ENCODE data around the gene DYNC1H1. TPM values are rescaled to one million over a fixed set of nuclear protein-coding genes. Genes with fewer than 3 reads are reported as not detected.

The DYNC1H1 gene
- polyA plus RNA-seq, 4 donors: 313 to 380 (median 338) TPM

DNA sequence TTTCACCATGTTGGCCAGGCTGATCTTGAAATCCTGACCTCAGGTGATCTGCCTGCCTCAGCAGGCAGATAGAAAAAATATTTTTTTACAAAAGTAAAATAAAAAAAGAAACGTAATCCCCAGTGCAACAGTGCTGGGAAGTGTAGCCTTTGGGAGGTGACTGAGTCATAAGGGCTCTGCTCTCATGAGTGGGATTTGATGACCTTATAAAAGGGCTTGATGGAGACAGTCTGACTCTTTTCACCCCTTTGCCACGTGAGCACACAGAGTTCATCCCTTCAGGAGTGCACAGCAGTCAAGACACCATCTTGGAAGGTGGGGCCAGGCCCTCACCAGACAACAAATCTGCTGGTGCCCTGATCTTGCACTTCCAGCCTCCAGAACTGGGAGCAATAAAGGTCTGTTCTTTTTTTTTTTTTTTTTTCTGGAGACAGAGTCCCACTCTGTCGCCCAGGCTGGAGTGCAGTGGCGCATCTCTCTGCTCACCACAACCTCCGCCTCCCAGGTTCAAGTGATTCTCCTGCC, 24.7 kb upstream of the DYNC1H1 start:
- DNase-seq (ENCODE audit: low read depth in 4 of 4, low spot score in 3 of 4): no peak

DNA sequence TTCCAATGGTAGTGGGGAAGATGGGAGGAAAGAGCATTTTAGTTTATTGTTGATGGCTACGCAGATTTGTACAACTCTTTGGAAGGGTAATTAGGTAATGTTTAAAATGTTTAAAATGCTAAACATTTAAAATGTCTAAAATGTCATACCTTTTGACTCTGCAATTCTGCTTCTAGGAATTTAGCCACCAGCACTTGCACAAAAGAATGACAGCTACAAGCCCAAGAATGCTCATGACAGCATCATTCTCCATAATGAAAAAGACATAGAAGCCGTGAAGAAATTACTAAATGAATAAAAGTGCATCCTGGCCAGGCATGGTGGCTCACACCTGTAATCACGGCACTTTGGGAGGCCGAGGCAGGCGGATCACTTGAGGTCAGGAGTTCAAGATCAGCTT, 19.9 kb upstream of the DYNC1H1 start:
- no peak for DNase-seq (ENCODE audit: low read depth in 4 of 4, low spot score in 3 of 4)

DNA sequence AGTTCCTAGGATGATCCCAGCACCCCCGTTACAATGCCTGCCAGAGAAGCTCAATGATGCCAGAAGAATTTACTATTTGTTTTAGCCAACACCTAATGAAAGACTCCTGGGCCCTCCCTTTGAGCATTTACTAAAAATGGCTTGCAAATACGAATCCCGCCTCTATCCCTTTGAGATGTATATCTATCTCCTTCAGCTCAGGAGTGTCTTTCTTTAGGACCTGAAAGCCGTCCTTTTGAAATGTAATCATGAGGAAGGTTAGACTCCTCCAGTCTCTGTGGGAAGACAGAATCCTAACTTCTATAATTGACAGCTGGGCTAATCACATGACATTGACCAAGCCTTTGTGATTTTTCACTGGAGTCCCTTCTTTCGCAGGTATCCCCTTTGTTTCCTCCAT, 19.2 kb upstream of the DYNC1H1 start:
- no peak for DNase-seq (ENCODE audit: low read depth in 4 of 4, low spot score in 3 of 4)

DNA sequence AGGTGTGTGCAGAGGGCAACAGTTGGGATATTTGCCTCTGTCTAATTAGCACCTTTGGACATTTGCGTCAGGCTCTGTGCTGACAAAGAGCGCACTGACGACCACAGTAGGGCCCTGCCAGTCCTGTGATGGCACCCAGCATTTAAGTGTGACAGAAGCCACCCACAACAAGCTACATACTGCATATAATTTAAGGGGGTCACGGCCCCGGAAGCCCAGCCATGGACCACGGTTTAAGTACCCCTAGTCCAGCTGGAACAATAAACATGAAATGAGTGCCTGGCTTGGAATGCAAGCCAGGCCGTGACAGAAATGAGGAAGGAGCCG, 16.8 kb upstream of the DYNC1H1 start:
- no peak for DNase-seq (ENCODE audit: low read depth in 4 of 4, low spot score in 3 of 4)

DNA sequence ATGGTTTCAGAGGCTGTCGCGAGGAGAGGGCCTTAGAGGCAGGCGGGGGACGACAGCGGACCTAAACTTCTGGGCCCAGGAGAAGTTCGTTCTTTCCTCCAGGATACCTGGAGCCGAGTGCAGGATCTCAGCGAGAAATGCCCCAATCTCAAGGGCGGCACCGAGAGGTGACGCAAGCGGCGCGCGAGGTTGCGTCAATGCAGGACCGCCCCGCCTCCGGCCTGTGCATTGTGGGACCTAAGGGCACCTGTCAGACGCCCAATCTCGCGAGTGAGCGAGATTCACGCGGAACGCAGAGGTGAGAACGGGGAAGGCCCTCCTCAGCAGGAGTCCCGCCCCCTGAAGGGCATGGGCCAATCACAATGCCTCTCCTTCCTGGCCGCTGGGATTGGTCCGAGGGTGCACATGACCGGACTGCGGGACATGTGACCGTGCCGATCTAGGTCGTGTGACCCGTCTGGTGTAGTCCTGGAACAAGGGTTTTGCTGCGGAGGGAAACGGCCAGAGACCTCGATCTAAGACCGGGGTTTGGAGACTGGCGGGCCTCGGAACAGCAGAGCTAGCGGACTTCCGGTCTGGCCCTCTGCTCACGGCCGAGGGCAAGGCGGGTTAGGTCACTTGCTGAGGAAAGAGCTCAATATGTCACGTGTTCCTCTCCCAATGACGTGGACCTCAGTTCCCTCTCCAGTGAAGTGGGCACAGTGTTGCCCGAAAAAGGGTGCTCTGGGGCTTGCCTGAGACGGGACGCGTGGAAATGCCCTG, 16.3 kb upstream of the DYNC1H1 start:
- DNase-seq (ENCODE audit: low read depth in 4 of 4, low spot score in 3 of 4): peak; percentile 100

DNA sequence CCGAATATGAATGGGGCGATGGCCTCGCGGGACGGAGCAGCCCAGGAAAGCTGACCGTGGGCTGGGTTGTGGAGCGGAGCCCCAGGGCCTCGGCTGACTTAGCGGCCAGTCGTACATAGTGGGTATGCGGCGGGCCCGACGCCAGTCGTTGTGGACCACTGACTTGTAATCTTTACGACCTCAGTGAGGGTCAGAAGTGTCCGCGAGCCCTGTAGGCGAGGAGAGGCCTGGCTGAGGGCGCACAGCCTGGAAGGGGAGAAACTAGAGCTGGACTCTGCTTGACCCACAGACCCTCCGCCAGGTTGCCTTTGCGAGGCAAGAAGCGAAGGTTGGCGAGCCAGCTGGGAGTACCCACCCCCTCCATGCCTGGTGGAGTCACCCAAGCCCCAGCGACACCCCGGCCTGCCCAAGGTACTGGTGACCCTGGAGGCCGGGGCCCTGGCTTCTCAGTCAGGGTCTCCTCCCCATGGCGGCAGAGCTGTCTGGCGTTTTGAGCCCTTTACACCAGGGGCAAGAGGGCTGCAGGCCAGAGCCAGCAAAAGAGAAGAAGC, 15.6 kb upstream of the DYNC1H1 start:
- DNase-seq (ENCODE audit: low read depth in 4 of 4, low spot score in 3 of 4): no peak

DNA sequence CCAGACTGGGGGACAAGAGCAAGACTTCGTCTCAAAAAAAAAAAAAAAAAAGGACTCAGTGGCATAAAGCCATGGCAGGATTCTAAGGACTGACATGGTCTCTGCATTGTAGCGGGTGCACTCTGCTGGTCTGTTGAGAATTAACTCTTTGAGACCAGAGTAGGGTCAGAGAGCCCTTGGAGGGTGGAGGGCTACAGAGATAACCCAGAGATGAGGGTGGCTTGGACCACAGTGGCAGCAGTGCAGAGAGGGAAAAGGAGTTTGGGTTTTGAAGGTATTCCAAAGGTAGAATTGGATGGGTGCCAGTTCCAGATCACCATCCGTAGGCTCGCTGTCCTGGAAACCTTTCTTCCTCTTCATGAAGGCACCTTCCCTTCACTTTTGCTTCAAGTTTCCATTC, 14.3 kb upstream of the DYNC1H1 start:
- DNase-seq (ENCODE audit: low read depth in 4 of 4, low spot score in 3 of 4): no peak

DNA sequence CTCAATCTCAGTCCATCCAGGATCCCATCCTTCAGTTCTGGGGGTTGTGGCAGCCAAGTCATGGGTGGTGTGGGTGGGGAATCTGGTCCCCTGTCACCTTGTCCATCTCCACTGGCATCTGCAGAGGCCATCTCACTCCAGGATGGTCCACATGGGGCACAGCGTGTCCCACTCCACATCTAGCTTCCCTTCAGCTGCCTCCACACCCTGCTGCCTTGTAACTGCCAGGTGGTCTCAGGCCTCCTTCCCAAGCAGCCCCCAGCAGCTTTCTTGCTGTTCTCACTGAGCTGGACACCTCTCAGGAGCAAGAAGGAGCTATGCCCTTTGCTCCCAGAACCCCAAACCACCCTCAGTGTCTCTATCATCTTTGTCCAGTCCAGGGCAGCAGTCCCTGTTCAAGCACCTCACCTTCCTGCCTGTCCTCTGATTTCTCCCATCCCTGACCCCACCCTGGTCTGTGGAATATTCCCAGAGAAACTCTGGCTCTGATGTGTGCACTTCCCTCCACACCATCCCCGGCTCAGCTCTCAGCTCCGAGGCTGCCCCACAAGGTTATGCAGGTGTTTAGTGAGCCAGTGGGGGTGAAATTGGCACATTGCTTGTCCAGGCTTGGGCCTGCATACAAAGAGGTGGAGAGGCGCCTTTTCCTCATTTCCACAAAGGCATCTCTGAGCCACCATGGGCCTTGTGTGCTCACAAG, 13.7 kb upstream of the DYNC1H1 start:
- DNase-seq (ENCODE audit: low read depth in 4 of 4, low spot score in 3 of 4): no peak

DNA sequence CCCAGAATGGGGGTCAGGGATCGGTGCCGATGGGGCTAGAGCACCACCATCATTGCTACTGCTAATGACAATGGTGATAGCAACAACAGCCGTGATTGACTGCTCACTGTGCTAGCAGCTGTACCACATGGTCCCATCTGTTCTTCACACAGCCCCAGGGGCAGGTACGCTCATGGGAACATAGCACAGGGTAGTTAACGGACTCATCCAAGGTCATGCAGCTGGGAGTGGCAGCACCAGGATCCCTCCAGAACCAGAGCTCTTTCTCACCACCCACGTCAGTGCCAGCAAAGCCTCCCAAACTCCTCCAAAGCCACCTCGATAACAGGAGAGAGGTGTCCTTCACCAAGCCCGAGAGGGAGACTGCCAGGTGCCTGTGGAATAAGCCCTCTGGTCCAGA, 11.2 kb upstream of the DYNC1H1 start:
- no peak for DNase-seq (ENCODE audit: low read depth in 4 of 4, low spot score in 3 of 4)

DNA sequence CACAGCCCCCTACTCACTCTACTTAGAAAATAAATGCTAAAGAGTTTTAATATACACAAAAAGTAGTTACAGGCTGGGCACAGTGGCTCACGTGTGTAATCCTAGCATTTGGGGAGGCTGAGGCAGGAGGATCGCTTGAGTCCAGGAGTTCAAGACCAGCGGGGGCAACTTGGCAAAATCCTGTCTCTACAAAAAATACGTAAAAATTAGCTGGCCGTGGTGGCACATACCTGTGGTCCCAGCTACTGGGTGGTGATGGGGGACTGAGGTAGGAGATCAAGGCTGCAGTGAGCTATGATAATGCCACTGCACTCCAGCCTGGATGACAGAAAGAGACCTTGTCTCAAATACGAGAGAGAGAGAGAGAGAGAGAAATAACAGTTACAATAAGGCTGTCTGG, 9.9 kb upstream of the DYNC1H1 start:
- no peak for DNase-seq (ENCODE audit: low read depth in 4 of 4, low spot score in 3 of 4)

DNA sequence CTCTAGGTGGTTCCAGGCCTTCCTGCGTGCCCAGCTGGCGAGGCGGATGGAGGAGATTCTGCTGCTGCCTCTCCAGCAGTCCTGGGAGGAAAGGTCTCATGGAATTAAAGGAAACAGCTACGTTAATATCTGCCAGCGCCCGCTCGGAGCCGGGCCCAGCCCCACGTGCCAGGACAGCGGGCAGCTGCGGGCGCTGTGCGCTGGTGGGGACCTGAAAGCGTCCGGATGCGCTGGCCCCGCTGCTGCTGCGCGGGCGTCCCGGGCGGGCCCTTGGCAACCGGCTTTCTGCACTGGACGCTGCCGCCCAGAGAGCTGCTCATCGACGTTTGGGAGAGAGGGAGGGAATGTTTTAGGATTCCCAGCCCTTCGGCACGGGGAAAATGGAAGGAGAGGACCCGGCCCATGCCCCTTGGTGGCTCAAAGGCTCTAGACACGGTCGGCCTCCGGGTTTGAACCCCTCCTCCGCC, 8.6 kb upstream of the DYNC1H1 start:
- DNase-seq (ENCODE audit: low read depth in 4 of 4, low spot score in 3 of 4): no peak

DNA sequence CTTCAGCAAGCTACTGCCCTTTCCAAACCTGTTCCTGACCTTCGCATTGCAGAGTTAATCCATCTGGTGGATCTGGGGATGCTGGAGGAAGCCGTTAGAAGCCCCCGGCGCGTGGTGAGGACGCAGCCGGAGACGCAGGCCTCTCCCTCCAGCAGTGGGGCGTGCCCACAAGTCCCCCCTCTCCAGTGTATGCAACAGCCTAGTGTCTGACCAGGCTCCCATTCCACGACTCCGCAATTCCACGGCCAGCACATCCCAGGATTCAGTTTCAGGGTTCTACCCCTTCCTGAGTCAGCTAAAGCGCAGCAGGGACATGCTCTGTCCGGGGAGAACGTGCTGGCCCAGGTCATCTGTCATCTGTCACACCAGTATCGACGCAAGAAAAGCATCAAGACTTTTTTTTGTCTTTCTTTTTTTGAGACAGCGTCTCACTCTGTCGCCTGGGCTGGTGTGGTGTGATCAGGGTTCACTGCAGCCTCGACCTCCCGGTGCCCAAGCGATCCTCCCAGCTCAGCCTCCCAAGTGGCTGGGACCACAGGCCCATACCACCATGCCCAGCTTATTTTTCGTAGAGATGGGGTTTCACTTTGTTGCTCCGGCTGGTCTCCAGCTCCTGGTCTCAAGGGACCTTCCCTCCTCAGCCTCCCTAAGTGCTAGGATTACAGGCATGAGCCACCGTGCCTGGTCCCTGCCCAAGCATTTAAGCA, 8.0 kb upstream of the DYNC1H1 start:
- no peak for DNase-seq (ENCODE audit: low read depth in 4 of 4, low spot score in 3 of 4)

DNA sequence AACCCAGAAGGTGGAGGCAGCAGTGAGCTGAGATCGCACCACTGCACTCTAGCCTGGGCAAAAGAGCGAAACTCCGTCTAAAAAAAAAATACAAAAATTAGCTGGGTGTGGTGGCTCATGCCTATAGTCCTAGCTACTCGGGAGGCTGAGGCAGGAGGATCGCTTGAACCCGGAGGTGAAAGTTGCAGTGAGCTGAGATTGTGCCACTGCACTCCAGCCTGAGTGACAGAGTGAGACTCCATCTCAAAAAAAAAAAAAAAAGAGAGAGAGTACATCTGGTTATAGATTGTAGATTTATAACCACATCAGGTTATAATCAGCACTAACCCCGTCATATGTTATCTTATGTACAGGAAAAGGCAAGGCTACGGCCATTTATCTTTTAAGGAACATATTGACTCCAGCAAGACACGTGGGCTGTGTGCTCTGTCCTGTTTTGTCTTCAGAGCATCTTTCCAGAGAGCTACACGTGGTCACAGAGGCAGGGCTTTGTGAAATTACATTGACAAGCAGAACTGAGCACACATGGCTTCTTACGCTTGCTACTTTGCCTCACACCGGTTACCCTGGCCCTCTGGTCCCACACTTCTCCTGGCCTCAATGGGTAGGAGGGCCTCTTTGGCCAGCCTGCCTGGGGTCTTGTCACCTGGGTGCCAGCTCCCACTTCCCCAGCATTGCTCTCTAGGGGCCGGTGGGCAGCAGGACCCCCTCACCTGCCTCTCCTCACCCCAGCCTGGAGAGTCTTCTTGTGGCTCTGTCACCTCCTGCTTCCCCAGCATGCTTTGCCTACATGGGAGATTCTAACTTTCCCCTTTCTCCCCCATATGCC, 6.8 kb upstream of the DYNC1H1 start:
- DNase-seq (ENCODE audit: low read depth in 4 of 4, low spot score in 3 of 4): no peak

DNA sequence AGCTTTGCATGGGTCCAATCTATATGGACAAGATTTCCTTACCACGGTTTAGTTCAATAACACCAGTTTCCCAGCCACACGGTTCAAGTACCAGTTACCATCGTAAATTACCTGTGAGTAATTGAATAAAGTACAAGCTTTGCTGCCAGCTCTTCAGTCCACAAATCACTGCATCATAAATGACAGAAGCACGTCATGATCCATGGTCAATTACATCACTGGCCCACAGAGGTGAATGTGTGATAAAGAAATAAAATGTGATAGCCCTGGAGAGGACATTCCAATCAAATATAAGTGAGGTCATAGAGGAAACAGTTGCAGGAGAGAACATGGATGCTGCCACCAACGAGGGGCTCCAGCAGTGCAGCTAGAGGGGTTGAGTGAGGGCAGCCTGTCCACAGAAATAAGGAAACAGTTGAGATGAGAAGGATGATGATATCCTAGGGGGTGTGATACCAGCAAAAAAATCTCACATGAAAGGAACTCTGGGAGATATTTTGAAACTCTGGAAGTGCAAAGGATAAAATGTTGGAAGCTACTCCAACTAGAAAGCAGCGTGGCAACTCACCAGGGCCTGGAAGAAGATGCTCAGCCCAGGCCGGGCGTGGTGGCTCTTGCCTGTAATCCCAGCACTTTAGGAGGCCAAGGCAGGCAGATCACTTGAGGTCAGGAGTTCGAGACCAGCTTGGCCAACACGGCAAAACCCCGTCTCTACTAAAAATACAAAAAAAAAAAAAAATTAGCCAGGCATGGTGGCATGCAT, 5.8 kb upstream of the DYNC1H1 start:
- no peak for DNase-seq (ENCODE audit: low read depth in 4 of 4, low spot score in 3 of 4)

DNA sequence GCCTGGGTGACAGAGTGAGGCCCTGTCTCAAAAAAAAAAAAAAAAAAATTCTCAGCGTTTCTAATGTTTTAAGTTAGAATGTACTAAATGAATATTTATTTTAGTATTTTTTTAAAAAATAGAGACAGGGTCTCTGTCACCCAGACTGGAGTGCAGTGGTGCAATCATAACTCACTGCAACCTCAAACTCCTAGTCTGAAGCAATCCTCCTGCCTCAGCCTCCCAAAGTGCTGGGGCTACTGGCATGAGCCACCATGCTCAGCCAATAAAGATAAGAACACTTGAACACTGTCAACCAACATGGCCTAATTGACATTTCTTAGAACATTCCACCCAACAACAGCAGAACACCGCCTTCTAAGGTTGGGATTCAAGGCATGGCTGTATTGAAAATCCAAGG, 5.1 kb upstream of the DYNC1H1 start:
- DNase-seq (ENCODE audit: low read depth in 4 of 4, low spot score in 3 of 4): no peak

DNA sequence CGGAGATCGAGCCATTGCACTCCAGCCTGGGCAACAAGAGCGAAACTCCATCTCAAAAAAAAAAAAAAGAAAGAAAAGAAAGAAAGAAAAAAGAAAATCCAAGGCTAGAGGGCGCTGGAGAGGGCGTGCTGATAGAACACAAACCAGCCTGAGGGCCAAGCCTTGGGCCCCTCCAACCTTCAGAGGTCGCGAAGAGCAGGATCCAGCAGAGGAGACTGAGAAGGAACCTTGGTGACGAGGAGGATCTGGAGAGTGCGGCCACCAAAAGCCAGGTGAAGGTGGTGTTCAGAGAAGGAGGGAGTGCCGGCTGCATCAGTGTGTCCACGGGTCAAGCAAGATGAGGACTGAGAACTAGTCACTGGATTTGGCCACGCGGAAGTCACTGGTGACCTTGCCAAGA, 4.1 kb upstream of the DYNC1H1 start:
- DNase-seq (ENCODE audit: low read depth in 4 of 4, low spot score in 3 of 4): no peak

DNA sequence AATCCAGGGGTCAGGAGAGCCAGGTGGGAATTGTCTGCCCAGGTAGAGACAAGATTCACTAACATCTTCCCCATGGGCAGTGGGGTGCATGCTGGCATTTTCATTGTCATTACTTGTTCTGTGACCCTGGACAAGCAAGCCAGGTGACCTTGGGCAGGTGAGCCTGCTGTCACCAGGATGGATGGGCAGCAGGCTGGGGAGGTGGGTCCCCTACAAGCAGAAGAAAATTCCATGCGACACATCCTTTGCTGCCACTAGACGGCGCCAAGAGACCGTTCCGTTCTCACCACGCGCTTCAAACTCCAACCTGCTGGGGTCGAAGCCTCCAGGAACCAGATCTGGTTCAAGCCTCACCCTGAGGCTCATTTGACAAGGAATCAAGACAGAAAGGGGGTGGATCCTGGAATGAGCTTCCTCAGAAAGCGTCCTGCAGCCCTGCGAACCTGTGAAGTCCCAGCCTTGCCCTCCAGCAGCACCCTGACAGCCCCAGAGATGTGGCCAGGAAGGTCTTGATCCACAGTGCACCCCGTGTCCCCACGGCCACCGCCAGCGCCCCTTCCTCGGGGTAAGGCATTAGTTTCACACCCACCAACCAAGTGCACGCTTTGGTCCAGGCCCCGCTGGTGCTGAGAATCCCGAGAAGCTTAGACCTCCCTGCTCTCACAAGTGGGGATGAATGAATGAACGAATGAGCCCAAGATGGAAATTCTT, 3.2 kb upstream of the DYNC1H1 start:
- DNase-seq (ENCODE audit: low read depth in 4 of 4, low spot score in 3 of 4): peak in 1 of 4 donors; percentile 55

DNA sequence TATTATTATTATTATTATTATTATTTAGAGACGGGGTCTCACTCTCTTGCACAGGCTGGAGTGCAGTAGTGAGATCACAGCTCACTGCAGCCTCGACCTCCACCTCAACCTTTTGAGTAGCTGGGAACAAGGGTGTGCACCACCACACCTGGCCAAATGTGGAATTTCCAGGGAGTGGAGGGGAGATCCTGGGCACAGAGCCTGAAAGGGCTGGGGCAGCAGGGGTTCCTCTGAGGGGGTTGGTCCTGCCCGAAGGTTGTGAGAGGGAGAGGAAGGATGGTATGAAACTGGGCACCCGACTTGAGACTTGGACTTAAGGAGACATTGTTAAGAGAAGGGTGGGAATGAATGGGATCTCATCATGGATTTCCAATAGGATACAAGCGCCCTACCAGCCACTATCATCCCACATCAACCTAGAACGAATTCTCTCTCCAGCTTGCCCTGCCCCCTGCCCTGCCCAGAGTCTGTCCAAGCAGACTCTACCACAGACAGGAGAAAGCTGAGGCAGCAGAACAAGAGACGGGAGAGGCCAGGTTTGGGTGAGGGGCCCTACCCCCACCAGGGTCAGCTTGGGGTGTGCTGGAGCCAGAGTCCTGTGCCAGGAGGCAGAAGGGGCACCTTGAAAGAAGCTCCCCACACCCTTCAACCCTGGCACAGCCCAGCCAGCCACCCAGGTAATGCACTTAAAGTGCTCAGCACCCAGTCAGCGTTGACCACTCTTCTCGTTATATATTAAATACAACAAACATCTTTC, 2.4 kb upstream of the DYNC1H1 start:
- no peak for DNase-seq (ENCODE audit: low read depth in 4 of 4, low spot score in 3 of 4)
